SJSA1 (cell line): ENCODE results near the gene LRP10. TPM values are rescaled to one million over a fixed set of nuclear protein-coding genes. Genes with fewer than 3 reads are reported as not detected.

ENCODE experiments used
- DNase-seq, 2 experiments: peaks; one replicate each; pipeline ENCODE4 v3.0.0-alpha.2; 2015 to 2020; ENCODE audit warnings: low spot score in 2 of 2, low read depth in 1 of 2
- H3K27ac ChIP-seq: fragments of 250-450 bp; sonication (Bioruptor Pico); 2 replicates; pipeline ENCODE4 v1.5.1; 2020; ENCODE audit warnings: mild to moderate bottlenecking, moderate library complexity
- H3K27me3 ChIP-seq: fragments of 250-450 bp; sonication (Bioruptor Pico); replicated peaks from 2 replicates; pipeline ENCODE4 v1.5.1; 2020; ENCODE audit warnings: mild to moderate bottlenecking, moderate library complexity
- H3K36me3 ChIP-seq: fragments of 250-450 bp; sonication (Bioruptor Pico); 2 replicates; pipeline ENCODE4 v1.5.1; 2020; ENCODE audit warnings: mild to moderate bottlenecking
- H3K4me1 ChIP-seq: fragments of 250-450 bp; sonication (Bioruptor Pico); replicated peaks from 2 replicates; pipeline ENCODE4 v1.6.1; 2021; ENCODE audit warnings: mild to moderate bottlenecking
- H3K4me3 ChIP-seq: fragments of 250-450 bp; sonication (Bioruptor Pico); 2 replicates; pipeline ENCODE4 v1.5.1; 2020; ENCODE audit warnings: mild to moderate bottlenecking
- H3K9me3 ChIP-seq: fragments of 250-450 bp; sonication (Bioruptor Pico); replicated peaks from 2 replicates; pipeline ENCODE4 v1.5.1; 2020; ENCODE audit warnings: mild to moderate bottlenecking
- total RNA-seq: library from RNA; depleted of rRNA; stranded (reverse); fragments of >200 nt; shearing (Covaris generic); gene quantifications from 2 replicates; pipeline ENCODE4 v1.2.3, GENCODE V29; 2014

Gene LRP10
- total RNA-seq, 1 experiment from 2014 or later = 37.4 TPM

DNA sequence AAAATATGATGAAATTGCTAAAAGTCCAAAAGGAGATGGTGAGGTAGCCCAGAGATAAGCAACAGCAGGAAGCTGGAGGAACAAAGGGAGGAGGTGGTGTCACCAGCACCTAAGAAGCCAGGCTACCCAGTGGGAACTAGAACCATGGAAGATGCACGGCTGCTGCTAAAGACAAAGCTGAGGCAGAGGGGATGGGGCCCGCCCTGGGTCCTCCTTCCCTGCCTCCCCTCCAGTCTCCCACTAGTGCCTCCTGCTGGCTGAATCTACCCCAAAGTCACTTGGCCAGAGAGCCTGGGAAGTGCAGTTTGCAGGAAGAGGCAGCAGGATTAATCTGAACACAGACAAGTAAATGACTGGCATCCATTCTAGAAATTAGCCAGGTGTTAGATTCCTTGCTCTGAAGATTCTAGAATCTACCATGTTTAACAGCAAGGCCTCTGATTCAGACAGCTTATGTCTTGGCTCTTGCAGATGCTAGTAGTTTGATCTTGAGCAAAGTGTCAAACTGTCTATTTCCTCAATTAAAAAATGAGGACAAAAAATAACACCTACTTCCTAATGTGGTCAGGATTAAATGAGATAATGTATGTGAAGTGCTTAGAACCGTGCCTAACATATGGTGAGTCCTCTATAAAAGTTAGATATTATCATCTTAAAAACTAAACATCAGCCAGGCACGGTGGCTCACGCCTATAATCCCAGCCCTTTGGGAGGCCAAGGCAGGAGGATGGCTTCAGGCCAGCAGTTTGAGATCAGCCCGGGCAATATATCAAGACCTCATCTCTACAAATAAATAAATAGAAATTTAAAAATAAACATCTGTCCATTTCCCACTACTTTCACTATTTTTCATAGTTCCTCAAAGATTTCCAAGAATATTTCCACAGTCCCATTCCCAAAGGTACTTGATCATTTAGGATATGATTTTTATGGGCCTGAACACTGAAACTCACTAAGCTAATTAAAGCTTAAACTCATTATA lies 5.8 kb upstream of the LRP10 start:
- no peak overlapping the region for H3K27ac ChIP-seq
- no peaks in the 10 kb centered on the region for H3K36me3 ChIP-seq
- DNase-seq = no peak
- H3K27me3 ChIP-seq = no peaks in the 10 kb centered on the region
- H3K4me3 ChIP-seq = no peak overlapping the region
- H3K9me3 ChIP-seq = no peaks in the 10 kb centered on the region
- H3K4me1 ChIP-seq = peaks cover 4% of the 10 kb centered on the region

GRCh38 chr14:22866874-22867273 lies 4.7 kb upstream of the LRP10 start:
- Histone ChIP-seq H3K36me3 (no peaks in the 10 kb centered on the region), H3K27ac (no peak overlapping the region), H3K4me1 (peaks cover 11% of the 10 kb centered on the region), H3K27me3 (no peaks in the 10 kb centered on the region), H3K9me3 (no peaks in the 10 kb centered on the region), H3K4me3 (no peak overlapping the region)
- DNase-seq = no peak

GRCh38 chr14:22870811-22871223 lies 723 bp upstream of the LRP10 start:
- H3K27me3 ChIP-seq = no peaks in the 10 kb centered on the region
- peaks cover 16% of the 10 kb centered on the region for H3K4me1 ChIP-seq
- H3K27ac ChIP-seq = peak overlapping the region; percentile 81
- H3K36me3 ChIP-seq = peaks cover 24% of the 10 kb centered on the region
- no peak for DNase-seq
- no peaks in the 10 kb centered on the region for H3K9me3 ChIP-seq
- peak overlapping the region; percentile 87 for H3K4me3 ChIP-seq

DNA sequence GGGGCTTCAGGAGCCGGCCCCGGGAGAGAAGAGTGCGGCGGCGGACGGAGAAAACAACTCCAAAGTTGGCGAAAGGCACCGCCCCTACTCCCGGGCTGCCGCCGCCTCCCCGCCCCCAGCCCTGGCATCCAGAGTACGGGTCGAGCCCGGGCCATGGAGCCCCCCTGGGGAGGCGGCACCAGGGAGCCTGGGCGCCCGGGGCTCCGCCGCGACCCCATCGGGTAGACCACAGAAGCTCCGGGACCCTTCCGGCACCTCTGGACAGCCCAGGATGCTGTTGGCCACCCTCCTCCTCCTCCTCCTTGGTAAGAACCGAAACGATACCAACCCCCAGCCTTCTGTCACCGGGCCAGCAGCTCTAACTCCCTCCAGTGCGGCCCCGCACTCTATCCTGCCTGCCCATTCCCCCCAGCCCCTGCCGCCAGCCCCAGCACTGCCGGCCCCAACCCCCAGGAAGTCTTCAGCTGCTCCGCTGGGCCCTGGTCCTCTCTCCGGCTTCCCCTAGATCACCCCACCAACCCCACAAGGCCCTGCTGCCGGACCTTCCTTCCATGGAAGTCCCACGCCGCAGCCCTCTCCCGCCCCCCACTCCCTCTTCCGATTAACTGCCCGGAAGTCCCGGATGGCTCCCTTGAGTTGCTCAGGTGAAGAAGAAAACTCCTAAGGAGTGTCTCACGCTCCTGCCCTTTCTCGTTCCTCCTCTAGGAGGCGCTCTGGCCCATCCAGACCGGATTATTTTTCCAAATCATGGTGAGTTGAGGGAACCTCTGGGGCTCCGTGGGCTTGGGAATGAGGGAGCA lies 693 bp downstream of the LRP10 start:
- peak; percentile 73 to 75 for DNase-seq

GRCh38 chr14:22872833-22873520 lies 1.4 kb downstream of the LRP10 start:
- DNase-seq = no peak
- peak overlapping the region; percentile 87 for H3K4me3 ChIP-seq
- H3K36me3 ChIP-seq = peaks cover 46% of the 10 kb centered on the region
- peaks cover 16% of the 10 kb centered on the region for H3K4me1 ChIP-seq
- no peaks in the 10 kb centered on the region for H3K27me3 ChIP-seq
- H3K9me3 ChIP-seq = no peaks in the 10 kb centered on the region
- H3K27ac ChIP-seq = peak overlapping the region; percentile 81

More for the DNA sequence above, 693 bp downstream of the LRP10 start:
- H3K4me3 ChIP-seq = peak overlapping the region; percentile 87
- H3K4me1 ChIP-seq = peaks cover 16% of the 10 kb centered on the region
- peak overlapping the region; percentile 81 for H3K27ac ChIP-seq
- H3K9me3 ChIP-seq = no peaks in the 10 kb centered on the region
- H3K36me3 ChIP-seq = peaks cover 39% of the 10 kb centered on the region
- H3K27me3 ChIP-seq = no peaks in the 10 kb centered on the region

DNA sequence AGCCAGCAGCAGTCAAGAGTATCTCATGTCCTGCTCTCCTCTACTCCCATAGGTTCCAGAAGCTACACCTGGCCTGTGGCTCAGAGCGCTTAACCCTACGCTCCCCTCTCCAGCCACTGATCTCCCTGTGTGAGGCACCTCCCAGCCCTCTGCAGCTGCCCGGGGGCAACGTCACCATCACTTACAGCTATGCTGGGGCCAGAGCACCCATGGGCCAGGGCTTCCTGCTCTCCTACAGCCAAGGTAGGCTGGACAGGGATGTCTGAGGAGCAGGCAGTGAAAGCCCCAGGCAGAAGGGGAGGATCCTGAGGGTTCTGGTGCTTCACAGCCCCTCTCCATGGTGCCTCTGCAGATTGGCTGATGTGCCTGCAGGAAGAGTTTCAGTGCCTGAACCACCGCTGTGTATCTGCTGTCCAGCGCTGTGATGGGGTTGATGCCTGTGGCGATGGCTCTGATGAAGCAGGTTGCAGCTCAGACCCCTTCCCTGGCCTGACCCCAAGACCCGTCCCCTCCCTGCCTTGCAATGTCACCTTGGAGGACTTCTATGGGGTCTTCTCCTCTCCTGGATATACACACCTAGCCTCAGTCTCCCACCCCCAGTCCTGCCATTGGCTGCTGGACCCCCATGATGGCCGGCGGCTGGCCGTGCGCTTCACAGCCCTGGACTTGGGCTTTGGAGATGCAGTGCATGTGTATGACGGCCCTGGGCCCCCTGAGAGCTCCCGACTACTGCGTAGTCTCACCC lies 3.6 kb downstream of the LRP10 start:
- peaks cover 47% of the 10 kb centered on the region for H3K36me3 ChIP-seq
- H3K4me3 ChIP-seq = no peak overlapping the region
- H3K9me3 ChIP-seq = no peaks in the 10 kb centered on the region
- peaks cover 16% of the 10 kb centered on the region for H3K4me1 ChIP-seq
- no peaks in the 10 kb centered on the region for H3K27me3 ChIP-seq
- no peak for DNase-seq
- no peak overlapping the region for H3K27ac ChIP-seq

DNA sequence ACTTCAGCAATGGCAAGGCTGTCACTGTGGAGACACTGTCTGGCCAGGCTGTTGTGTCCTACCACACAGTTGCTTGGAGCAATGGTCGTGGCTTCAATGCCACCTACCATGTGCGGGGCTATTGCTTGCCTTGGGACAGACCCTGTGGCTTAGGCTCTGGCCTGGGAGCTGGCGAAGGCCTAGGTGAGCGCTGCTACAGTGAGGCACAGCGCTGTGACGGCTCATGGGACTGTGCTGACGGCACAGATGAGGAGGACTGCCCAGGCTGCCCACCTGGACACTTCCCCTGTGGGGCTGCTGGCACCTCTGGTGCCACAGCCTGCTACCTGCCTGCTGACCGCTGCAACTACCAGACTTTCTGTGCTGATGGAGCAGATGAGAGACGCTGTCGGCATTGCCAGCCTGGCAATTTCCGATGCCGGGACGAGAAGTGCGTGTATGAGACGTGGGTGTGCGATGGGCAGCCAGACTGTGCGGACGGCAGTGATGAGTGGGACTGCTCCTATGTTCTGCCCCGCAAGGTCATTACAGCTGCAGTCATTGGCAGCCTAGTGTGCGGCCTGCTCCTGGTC lies 4.3 kb downstream of the LRP10 start:
- Histone ChIP-seq H3K27me3 (no peaks in the 10 kb centered on the region), H3K36me3 (peaks cover 47% of the 10 kb centered on the region), H3K4me1 (peaks cover 11% of the 10 kb centered on the region), H3K4me3 (no peak overlapping the region), H3K27ac (no peak overlapping the region), H3K9me3 (no peaks in the 10 kb centered on the region)
- no peak for DNase-seq

DNA sequence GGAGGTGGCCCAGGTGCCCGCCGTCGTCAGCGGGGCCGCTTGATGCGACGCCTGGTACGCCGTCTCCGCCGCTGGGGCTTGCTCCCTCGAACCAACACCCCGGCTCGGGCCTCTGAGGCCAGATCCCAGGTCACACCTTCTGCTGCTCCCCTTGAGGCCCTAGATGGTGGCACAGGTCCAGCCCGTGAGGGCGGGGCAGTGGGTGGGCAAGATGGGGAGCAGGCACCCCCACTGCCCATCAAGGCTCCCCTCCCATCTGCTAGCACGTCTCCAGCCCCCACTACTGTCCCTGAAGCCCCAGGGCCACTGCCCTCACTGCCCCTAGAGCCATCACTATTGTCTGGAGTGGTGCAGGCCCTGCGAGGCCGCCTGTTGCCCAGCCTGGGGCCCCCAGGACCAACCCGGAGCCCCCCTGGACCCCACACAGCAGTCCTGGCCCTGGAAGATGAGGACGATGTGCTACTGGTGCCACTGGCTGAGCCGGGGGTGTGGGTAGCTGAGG lies 5.5 kb downstream of the LRP10 start:
- no peaks in the 10 kb centered on the region for H3K27me3 ChIP-seq
- no peaks in the 10 kb centered on the region for H3K9me3 ChIP-seq
- no peak overlapping the region for H3K4me3 ChIP-seq
- no peak for DNase-seq
- H3K4me1 ChIP-seq = peaks cover 5% of the 10 kb centered on the region; the same call in 1 of the 2 replicates
- H3K27ac ChIP-seq = no peak overlapping the region
- H3K36me3 ChIP-seq = peaks cover 47% of the 10 kb centered on the region

- Histone ChIP-seq H3K4me1 (no peaks in the 10 kb centered on the region), H3K27ac (no peak overlapping the region), H3K27me3 (no peaks in the 10 kb centered on the region), H3K9me3 (no peaks in the 10 kb centered on the region), H3K36me3 (peaks cover 45% of the 10 kb centered on the region), H3K4me3 (no peak overlapping the region)
- DNase-seq = no peak
Measured at GRCh38 chr14:22878271-22879246, 7.0 kb downstream of the LRP10 start.

DNA sequence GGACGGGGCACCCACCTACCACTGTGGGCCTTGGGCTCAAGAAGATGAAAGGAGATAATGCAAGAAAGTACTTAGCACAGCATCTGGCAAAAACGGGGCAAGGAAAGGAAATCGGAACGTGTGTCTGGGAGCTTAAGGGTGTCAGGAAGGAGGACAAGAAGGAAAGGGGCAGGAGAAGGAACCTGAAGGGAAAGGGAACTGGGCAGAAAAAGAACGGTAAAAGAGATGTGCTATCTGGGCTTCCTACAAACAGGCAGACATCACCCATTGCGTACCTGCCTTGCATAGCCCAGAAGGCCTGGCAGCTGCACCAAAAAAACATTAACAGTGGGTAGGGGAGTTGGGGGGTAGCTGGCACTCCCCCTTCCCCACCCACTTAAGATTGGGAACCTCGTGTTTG lies 10.5 kb downstream of the LRP10 start:
- Histone ChIP-seq H3K36me3 (peaks cover 12% of the 10 kb centered on the region), H3K27ac (no peak overlapping the region), H3K4me3 (no peak overlapping the region), H3K9me3 (no peaks in the 10 kb centered on the region), H3K27me3 (no peaks in the 10 kb centered on the region), H3K4me1 (peaks cover 7% of the 10 kb centered on the region)
- DNase-seq = no peak

GRCh38 chr14:22882529-22883172 lies 11.1 kb downstream of the LRP10 start:
- no peaks in the 10 kb centered on the region for H3K9me3 ChIP-seq
- peaks cover 8% of the 10 kb centered on the region for H3K4me1 ChIP-seq
- H3K36me3 ChIP-seq = peaks cover 6% of the 10 kb centered on the region
- no peak overlapping the region for H3K4me3 ChIP-seq
- no peak overlapping the region for H3K27ac ChIP-seq
- H3K27me3 ChIP-seq = no peaks in the 10 kb centered on the region
- no peak for DNase-seq
